ENCODE results near the gene UNK.

Gene UNK

GRCh38 chr17:75829747-75830146 lies 45.1 kb downstream of the UNK start:
- DNase-seq (ENCODE audit: extremely low spot score): no peak
- TF ChIP-seq ARNT (IDR thresholded peaks at IDR 0.05) (no peak), CTBP1 (IDR thresholded peaks at IDR 0.05; ENCODE audit: borderline replicate concordance) (no peak), ELF4 (IDR thresholded peaks at IDR 0.05) (no peak), L3MBTL2 (conservative IDR thresholded peaks at IDR 0.05) (no peak), BHLHE40 (IDR thresholded peaks at IDR 0.05; ENCODE audit: borderline replicate concordance) (no peak), FOXA1 (IDR thresholded peaks at IDR 0.05) (no peak), SUZ12 (IDR thresholded peaks at IDR 0.05) (no peak), SP1 (IDR thresholded peaks at IDR 0.05) (no peak), TARDBP (IDR thresholded peaks at IDR 0.05) (no peak), NFRKB (IDR thresholded peaks at IDR 0.05) (no peak), FOXK2 (IDR thresholded peaks at IDR 0.05) (no peak), FOXM1 (IDR thresholded peaks at IDR 0.05; ENCODE audit: borderline replicate concordance) (no peak), HDGF (IDR thresholded peaks at IDR 0.05; ENCODE audit: borderline replicate concordance) (no peak), PKNOX1 (IDR thresholded peaks at IDR 0.05) (no peak), LEF1 (IDR thresholded peaks at IDR 0.05; ENCODE audit: borderline replicate concordance) (no peak), ZNF384 (IDR thresholded peaks at IDR 0.05) (no peak)
- POLR2A ChIA-PET: interaction anchor here (0.9 to 1.6 kb wide), 6 partner anchors 18 to 64 kb away, joined by 3 to 22 read pairs (median 5); partner anchors contain the start of gene WBP2
- CTCF ChIA-PET: interaction anchor here (0.8 to 1.4 kb wide), 12 partner anchors 9 to 76 kb away, joined by 3 to 11 read pairs (median 4); partner anchors contain the start of genes GALK1 and WBP2

GRCh38 chr17:75830164-75831031 lies 45.8 kb downstream of the UNK start:
- POLR2A ChIA-PET: interaction anchor here (0.9 to 1.6 kb wide), 6 partner anchors 18 to 65 kb away, joined by 3 to 22 read pairs (median 5); partner anchors contain the start of gene WBP2
- TF ChIP-seq HDGF (IDR thresholded peaks at IDR 0.05; ENCODE audit: borderline replicate concordance) (0 out of 2 replicates have a peak, but pooled peaks have one; percentile 31), PKNOX1 (IDR thresholded peaks at IDR 0.05) (no peak)
- CTCF ChIA-PET: interaction anchor here (0.5 to 1.4 kb wide), 13 partner anchors 9 to 173 kb away, joined by 3 to 11 read pairs (median 4); partner anchors contain the start of genes GALK1 and WBP2
- peak; percentile 73 for DNase-seq (ENCODE audit: extremely low spot score)

GRCh38 chr17:75831032-75831571 lies 46.5 kb downstream of the UNK start:
- CTCF ChIA-PET: no interaction called here

GRCh38 chr17:75832164-75832651 lies 47.6 kb downstream of the UNK start:
- POLR2A ChIA-PET: interaction anchor here (3.1 kb wide), 1 partner anchor 52 kb away, joined by 18 read pairs; a partner anchor contains a TSS

More at GRCh38 chr17:75831032-75831571, 46.5 kb downstream of the UNK start:
- TF ChIP-seq PKNOX1 (IDR thresholded peaks at IDR 0.05): no peak
- TF ChIP-seq FOXA1 (IDR thresholded peaks at IDR 0.05): no peak
- no peak for TF ChIP-seq SUZ12 (IDR thresholded peaks at IDR 0.05)
- TF ChIP-seq L3MBTL2 (conservative IDR thresholded peaks at IDR 0.05): no peak
- POLR2A ChIA-PET: interaction anchor here (1.4 to 1.6 kb wide), 2 partner anchors 51 to 52 kb away, joined by 4 to 22 read pairs; a partner anchor contains a TSS
- no peak for DNase-seq (ENCODE audit: extremely low spot score)

GRCh38 chr17:75832652-75833400 lies 48.2 kb downstream of the UNK start:
- TF ChIP-seq ARNT (IDR thresholded peaks at IDR 0.05): no peak
- TF ChIP-seq SP1 (IDR thresholded peaks at IDR 0.05): no peak
- TF ChIP-seq ELF4 (IDR thresholded peaks at IDR 0.05): no peak
- no peak for TF ChIP-seq LEF1 (IDR thresholded peaks at IDR 0.05; ENCODE audit: borderline replicate concordance)
- no peak for TF ChIP-seq NFRKB (IDR thresholded peaks at IDR 0.05)
- POLR2A ChIA-PET: interaction anchor here (3.1 kb wide), 2 partner anchors 23 to 53 kb away, joined by 12 to 18 read pairs; partner anchors contain the start of gene WBP2
- DNase-seq (ENCODE audit: extremely low spot score): no peak
- CTCF ChIA-PET: interaction anchor here (0.8 kb wide), 1 partner anchor 24 kb away, joined by 3 read pairs; no protein-coding TSS in a partner anchor

More at GRCh38 chr17:75832164-75832651, 47.6 kb downstream of the UNK start:
- no peak for DNase-seq (ENCODE audit: extremely low spot score)
- CTCF ChIA-PET: no interaction called here
- TF ChIP-seq FOXK2 (IDR thresholded peaks at IDR 0.05) (no peak), LEF1 (IDR thresholded peaks at IDR 0.05; ENCODE audit: borderline replicate concordance) (no peak), ARNT (IDR thresholded peaks at IDR 0.05) (no peak)

All from HEK293T (cell line).